Liver (tissue), 9 donors: ENCODE results near the gene FAM181B. TPM values are rescaled to one million over a fixed set of nuclear protein-coding genes. Genes with fewer than 3 reads are reported as not detected.
A peak's percentile ranks its signal among the peaks of the same experiment; 100 is the strongest.

Experiments
- DNase-seq: peaks from one replicate; pipeline ENCODE4 v3.0.0-alpha.2; 2017; ENCODE audit warnings: low spot score
- H3K27ac ChIP-seq, 2 donors: one replicate each; pipeline ENCODE4 v1.7.0; 2013; ENCODE audit warnings: inconsistent platforms in 2 of 2, low read length in 2 of 2, control low read depth in 1 of 2, low read depth in 1 of 2, mild to moderate bottlenecking in 1 of 2
- H3K27me3 ChIP-seq, 4 donors: one replicate each; pipeline versions ENCODE4 v1.6.1 to v1.7.0; 2013; ENCODE audit warnings: low read length in 3 of 4, inconsistent platforms in 1 of 4, mild to moderate bottlenecking in 1 of 4, moderate library complexity in 1 of 4; ENCODE audit not compliant: control insufficient read depth in 4 of 4, insufficient read depth in 4 of 4
- H3K36me3 ChIP-seq, 4 donors: one replicate each; pipeline versions ENCODE4 v1.6.1 to v1.7.0; 2013; ENCODE audit warnings: low read length in 3 of 4, mild to moderate bottlenecking in 3 of 4, low read depth in 1 of 4, moderate library complexity in 1 of 4; ENCODE audit not compliant: control insufficient read depth in 4 of 4, insufficient read depth in 3 of 4
- H3K4me1 ChIP-seq, 4 donors: one replicate each; pipeline versions ENCODE4 v1.6.1 to v1.7.0; 2013; ENCODE audit warnings: low read length in 3 of 4, mild to moderate bottlenecking in 3 of 4, moderate library complexity in 1 of 4; ENCODE audit not compliant: control insufficient read depth in 4 of 4, insufficient read depth in 4 of 4
- H3K4me3 ChIP-seq, 3 donors: one replicate each; pipeline versions ENCODE4 v1.6.1 to v1.7.0; 2013; ENCODE audit warnings: low read length in 3 of 3, control low read depth in 1 of 3, low read depth in 1 of 3, mild to moderate bottlenecking in 1 of 3
- H3K9ac ChIP-seq, 2 donors: one replicate each; pipeline ENCODE4 v1.7.0; 2013; ENCODE audit warnings: low read length in 2 of 2, mild to moderate bottlenecking in 2 of 2, moderate library complexity in 2 of 2, control low read depth in 1 of 2, low read depth in 1 of 2
- H3K9me3 ChIP-seq, 4 donors: one replicate each; pipeline versions ENCODE4 v1.6.1 to v1.7.0; 2013; ENCODE audit warnings: low read length in 3 of 4; ENCODE audit not compliant: control insufficient read depth in 4 of 4
- ATF3 ChIP-seq: IDR thresholded peaks from 2 replicates; pipeline ENCODE4 v1.6.1; 2016; ENCODE audit warnings: antibody characterized with exemption
- EGR1 ChIP-seq, 2 donors: IDR thresholded peaks; 2 replicates each; pipeline ENCODE4 v1.6.1; 2016 to 2018; ENCODE audit warnings: antibody characterized with exemption in 2 of 2, low read depth in 2 of 2
- FOXA1 ChIP-seq: IDR thresholded peaks from 2 replicates; pipeline ENCODE4 v1.6.1; 2016; ENCODE audit warnings: antibody characterized with exemption
- FOXA2 ChIP-seq: IDR thresholded peaks from 2 replicates; pipeline ENCODE4 v1.6.1; 2016; ENCODE audit warnings: antibody characterized with exemption
- GABPA ChIP-seq, 2 donors: IDR thresholded peaks in 1 of 2; conservative IDR thresholded peaks in 1 of 2; 2 replicates each; pipeline ENCODE4 v1.6.1; 2016; ENCODE audit warnings: antibody characterized with exemption in 2 of 2, mild to moderate bottlenecking in 1 of 2, moderate library complexity in 1 of 2
- HNF4A ChIP-seq, 2 donors: conservative IDR thresholded peaks; 2 replicates each; pipeline ENCODE4 v1.6.1; 2016; ENCODE audit warnings: antibody characterized with exemption in 2 of 2, mild to moderate bottlenecking in 2 of 2
- HNF4G ChIP-seq: IDR thresholded peaks from 2 replicates; pipeline ENCODE4 v1.6.1; 2016; ENCODE audit warnings: antibody characterized with exemption
- JUND ChIP-seq, 2 donors: IDR thresholded peaks; 2 replicates each; pipeline ENCODE4 v1.6.1; 2016; ENCODE audit warnings: antibody characterized with exemption in 2 of 2
- NR2F2 ChIP-seq: IDR thresholded peaks from 2 replicates; pipeline ENCODE4 v1.6.1; 2016; ENCODE audit warnings: antibody characterized with exemption
- RAD21 ChIP-seq, 2 donors: IDR thresholded peaks; 2 replicates each; pipeline ENCODE4 v1.6.1; 2016; ENCODE audit warnings: antibody characterized with exemption in 2 of 2, mild to moderate bottlenecking in 2 of 2
- REST ChIP-seq: IDR thresholded peaks from 2 replicates; pipeline ENCODE4 v1.6.1; 2016; ENCODE audit warnings: antibody characterized with exemption, mild to moderate bottlenecking
- RXRA ChIP-seq, 2 donors: IDR thresholded peaks; 2 replicates each; pipeline ENCODE4 v1.6.1; 2017 to 2018; ENCODE audit warnings: antibody characterized with exemption in 2 of 2, mild to moderate bottlenecking in 1 of 2
- SP1 ChIP-seq: IDR thresholded peaks from 2 replicates; pipeline ENCODE4 v1.6.1; 2018; ENCODE audit warnings: antibody characterized with exemption, mild to moderate bottlenecking
- YY1 ChIP-seq: IDR thresholded peaks from 2 replicates; pipeline ENCODE4 v1.6.1; 2016; ENCODE audit warnings: antibody characterized with exemption, mild to moderate bottlenecking
- WGBS: extraction: QIAGEN DNeasy Blood & Tissue Kit; methylation state at CpG from one replicate; pipeline ENCODE4 v1.1.7; 2013; 5-methylcytosine and 5-hydroxymethylcytosine counted together
- polyA plus RNA-seq, 2 donors: library from polyadenylated mRNA; stranded (reverse) in 1 of 2; unstranded in 1 of 2; fragments of 200-250 nt in 1 of 2; fragments of >200 nt in 1 of 2; fragmentation: Nextera tagmentation in 1 of 2; extraction: Ambion mirVana in 1 of 2; gene quantifications; one replicate each; pipeline versions ENCODE4 v1.2.1 to v1.2.3, GENCODE V29; 2013 to 2015
- total RNA-seq, 2 donors: library from RNA; depleted of rRNA; stranded (reverse); fragments of >200 nt; gene quantifications; one replicate each; pipeline ENCODE4 v1.2.3, GENCODE V29; 2014
- TF ChIP-seq, protein P1 (sequence below): IDR thresholded peaks from 2 replicates; pipeline ENCODE4 v1.6.1; 2016; ENCODE audit warnings: antibody characterized with exemption
- TF ChIP-seq, protein P2 (sequence below): fragments of 150-350 bp; IDR thresholded peaks from 2 replicates; pipeline ENCODE4 v1.5.1; 2017; ENCODE audit warnings: improper control_type of control experiment, low read depth, low read length; ENCODE audit not compliant: missing input control
- TF ChIP-seq, protein P3 (sequence below): IDR thresholded peaks from 2 replicates; pipeline ENCODE4 v1.6.1; 2016; ENCODE audit warnings: antibody characterized with exemption
- donor health status: healthy.
- donor health status: healthy.
- donor health status: healthy.
- donor health status: healthy.
- donor health status: healthy.

Gene FAM181B
- total and polyA plus RNA-seq, 4 donors, result under 0.01 to 0.03 TPM; not detected in 2

DNA sequence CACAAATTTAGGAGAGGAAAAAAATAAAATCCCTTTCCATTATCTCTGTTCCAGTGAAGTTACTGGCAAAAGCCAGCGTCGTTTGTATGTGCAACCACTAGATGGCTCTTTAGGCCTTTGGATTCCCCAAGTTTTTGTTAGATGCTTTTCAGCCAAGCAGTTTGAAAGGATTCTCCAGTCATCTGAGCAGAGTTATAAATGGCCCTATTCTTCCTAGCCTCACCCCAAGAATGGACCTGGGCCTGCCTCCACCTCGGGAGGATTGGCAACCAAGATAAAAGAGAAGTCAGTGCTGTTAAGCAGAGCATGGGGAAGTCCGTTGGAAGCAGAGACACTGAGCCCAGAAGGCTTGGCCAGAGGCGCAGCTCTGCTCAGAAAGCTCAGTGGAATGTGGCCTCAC lies 15.4 kb downstream of the FAM181B start:
- TF ChIP-seq GABPA (IDR thresholded peaks at IDR 0.05 in 1 of 2, conservative IDR thresholded peaks at IDR 0.05 in 1 of 2) (no peak), RAD21 (IDR thresholded peaks at IDR 0.05) (peak; percentile 79 to 85), YY1 (no peak), NR2F2 (no peak), REST (no peak), HNF4A (conservative IDR thresholded peaks at IDR 0.05) (no peak)
- TF ChIP-seq, protein P1, sequence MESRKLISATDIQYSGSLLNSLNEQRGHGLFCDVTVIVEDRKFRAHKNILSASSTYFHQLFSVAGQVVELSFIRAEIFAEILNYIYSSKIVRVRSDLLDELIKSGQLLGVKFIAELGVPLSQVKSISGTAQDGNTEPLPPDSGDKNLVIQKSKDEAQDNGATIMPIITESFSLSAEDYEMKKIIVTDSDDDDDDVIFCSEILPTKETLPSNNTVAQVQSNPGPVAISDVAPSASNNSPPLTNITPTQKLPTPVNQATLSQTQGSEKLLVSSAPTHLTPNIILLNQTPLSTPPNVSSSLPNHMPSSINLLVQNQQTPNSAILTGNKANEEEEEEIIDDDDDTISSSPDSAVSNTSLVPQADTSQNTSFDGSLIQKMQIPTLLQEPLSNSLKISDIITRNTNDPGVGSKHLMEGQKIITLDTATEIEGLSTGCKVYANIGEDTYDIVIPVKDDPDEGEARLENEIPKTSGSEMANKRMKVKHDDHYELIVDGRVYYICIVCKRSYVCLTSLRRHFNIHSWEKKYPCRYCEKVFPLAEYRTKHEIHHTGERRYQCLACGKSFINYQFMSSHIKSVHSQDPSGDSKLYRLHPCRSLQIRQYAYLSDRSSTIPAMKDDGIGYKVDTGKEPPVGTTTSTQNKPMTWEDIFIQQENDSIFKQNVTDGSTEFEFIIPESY, result no peak
- TF ChIP-seq, protein P2, sequence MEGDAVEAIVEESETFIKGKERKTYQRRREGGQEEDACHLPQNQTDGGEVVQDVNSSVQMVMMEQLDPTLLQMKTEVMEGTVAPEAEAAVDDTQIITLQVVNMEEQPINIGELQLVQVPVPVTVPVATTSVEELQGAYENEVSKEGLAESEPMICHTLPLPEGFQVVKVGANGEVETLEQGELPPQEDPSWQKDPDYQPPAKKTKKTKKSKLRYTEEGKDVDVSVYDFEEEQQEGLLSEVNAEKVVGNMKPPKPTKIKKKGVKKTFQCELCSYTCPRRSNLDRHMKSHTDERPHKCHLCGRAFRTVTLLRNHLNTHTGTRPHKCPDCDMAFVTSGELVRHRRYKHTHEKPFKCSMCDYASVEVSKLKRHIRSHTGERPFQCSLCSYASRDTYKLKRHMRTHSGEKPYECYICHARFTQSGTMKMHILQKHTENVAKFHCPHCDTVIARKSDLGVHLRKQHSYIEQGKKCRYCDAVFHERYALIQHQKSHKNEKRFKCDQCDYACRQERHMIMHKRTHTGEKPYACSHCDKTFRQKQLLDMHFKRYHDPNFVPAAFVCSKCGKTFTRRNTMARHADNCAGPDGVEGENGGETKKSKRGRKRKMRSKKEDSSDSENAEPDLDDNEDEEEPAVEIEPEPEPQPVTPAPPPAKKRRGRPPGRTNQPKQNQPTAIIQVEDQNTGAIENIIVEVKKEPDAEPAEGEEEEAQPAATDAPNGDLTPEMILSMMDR, result peak; percentile 67
- Histone ChIP-seq H3K4me3 (no peak overlapping the region), H3K9ac (no peak overlapping the region), H3K27ac (no peak overlapping the region), H3K36me3 (no peaks in the 10 kb centered on the region), H3K27me3 (peaks cover 0 to 3% (median 1%) of the 10 kb centered on the region in 4 donors), H3K4me1 (no peaks in the 10 kb centered on the region), H3K9me3 (no peaks in the 10 kb centered on the region)
- WGBS, result 31% methylated on average over 5 of the region's 5 CpGs
- no peak for DNase-seq

DNA sequence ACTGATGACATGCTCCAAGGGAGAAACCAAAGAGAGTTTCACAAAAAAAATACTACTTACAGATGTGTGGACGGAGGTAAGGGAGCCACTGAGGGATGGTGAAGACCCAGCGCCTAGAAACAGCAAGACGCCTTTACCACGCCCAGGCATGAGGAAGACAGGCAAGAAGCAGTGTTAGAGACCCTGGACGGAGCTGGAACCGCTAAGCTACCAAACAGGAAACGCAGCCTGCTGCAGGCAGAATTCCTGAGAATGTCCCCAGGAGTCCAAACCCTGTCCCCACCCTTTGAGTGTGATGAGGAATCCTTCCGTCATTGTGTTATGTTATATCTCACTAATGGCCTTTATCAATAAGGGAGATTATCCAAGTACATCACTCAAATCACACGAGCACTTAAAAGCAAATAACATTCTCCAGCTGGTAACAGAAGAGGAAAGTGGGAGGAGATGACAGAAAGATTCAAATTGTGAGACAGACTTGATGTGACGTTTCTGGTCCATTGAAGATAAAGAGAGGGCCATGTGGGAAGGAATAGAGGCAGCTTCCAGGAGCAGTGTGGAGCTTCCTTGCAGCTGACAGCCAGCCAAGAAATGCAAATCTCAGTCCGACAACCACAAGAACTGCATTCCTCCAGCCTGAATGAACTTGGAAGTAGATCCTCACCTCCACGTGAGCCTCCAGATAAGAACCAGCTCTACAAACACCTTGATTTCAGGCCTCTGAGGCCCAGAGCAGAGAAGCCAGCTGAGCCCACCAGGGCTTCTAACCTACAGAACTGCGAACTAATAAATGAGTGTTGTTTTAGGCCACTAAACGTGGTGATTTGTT lies 19.1 kb downstream of the FAM181B start:
- Histone ChIP-seq H3K9me3 (no peaks in the 10 kb centered on the region), H3K36me3 (no peaks in the 10 kb centered on the region), H3K9ac (no peak overlapping the region), H3K27ac (no peak overlapping the region), H3K27me3 (peaks cover 0 to 10% (median 1%) of the 10 kb centered on the region in 4 donors), H3K4me1 (no peaks in the 10 kb centered on the region), H3K4me3 (no peak overlapping the region)
- DNase-seq, result no peak
- whole genome bisulfite sequencing, result 74% methylated on average over 14 of the region's 14 CpGs
- TF ChIP-seq, protein P1, result no peak
- TF ChIP-seq SP1 (no peak), HNF4A (conservative IDR thresholded peaks at IDR 0.05) (no peak), RAD21 (IDR thresholded peaks at IDR 0.05) (no peak), ATF3 (no peak), NR2F2 (no peak), GABPA (IDR thresholded peaks at IDR 0.05 in 1 of 2, conservative IDR thresholded peaks at IDR 0.05 in 1 of 2) (no peak), RXRA (IDR thresholded peaks at IDR 0.05) (no peak), HNF4G (no peak), YY1 (no peak), FOXA2 (no peak), FOXA1 (no peak), EGR1 (IDR thresholded peaks at IDR 0.05; ENCODE audit: low read depth in 2 of 2) (no peak), JUND (IDR thresholded peaks at IDR 0.05) (no peak)
- TF ChIP-seq, protein P2, result no peak
- TF ChIP-seq, protein P3, sequence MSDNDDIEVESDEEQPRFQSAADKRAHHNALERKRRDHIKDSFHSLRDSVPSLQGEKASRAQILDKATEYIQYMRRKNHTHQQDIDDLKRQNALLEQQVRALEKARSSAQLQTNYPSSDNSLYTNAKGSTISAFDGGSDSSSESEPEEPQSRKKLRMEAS, result no peak
